Sciatic nerve (tissue), 2 donors: ENCODE measurements around the gene PRKAR1B. TPM values are rescaled to one million over a fixed set of nuclear protein-coding genes. Genes with fewer than 3 reads are reported as not detected.

Experiments used
- ATAC-seq: fragments of 200-7000 bp; cut with Tn5 transposase; one replicate; pipeline ENCODE4 v1.9.1; 2020; ENCODE audit warnings: mild to moderate bottlenecking, moderate library complexity
- DNase-seq: peaks from one replicate; pipeline ENCODE4 v3.0.0-alpha.2; 2020; ENCODE audit warnings: low spot score
- intact Hi-C: fragments of 100-400 bp; cut with DNase I; formaldehyde crosslinking; loops from one replicate; pipeline ENCODE4 v1.14.2; 2022
- total RNA-seq: library from RNA; stranded (reverse); fragmentation: NEBNext Ultra II Directional; extraction: Animal tissue kit (Norgen Biotek cat#: 25700); gene quantifications from one replicate; pipeline ENCODE4 v1.2.1, GENCODE V29; 2021
- donor health status: DM: no; HTN: no; CAD: no.
- donor health status: DM: no; HTN: no; CAD: no.

Gene PRKAR1B
- total RNA-seq, 1 donor from 2014 or later, result 11.1 TPM

- DNase-seq (peak; percentile 30), ATAC-seq (no peak)
- intact Hi-C loops, result no loop called here
Observed at GRCh38 chr7:682810-683209, 44.3 kb downstream of the PRKAR1B start.

- peak; percentile 28 for DNase-seq
- no peak for ATAC-seq
- intact Hi-C loops, result no loop called here
Observed at GRCh38 chr7:681551-682307, 45.4 kb downstream of the PRKAR1B start.

- peak; percentile 42 for DNase-seq
Observed at GRCh38 chr7:680411-681127, 46.5 kb downstream of the PRKAR1B start.

GRCh38 chr7:676972-677385 lies 50.1 kb downstream of the PRKAR1B start:
- no peak for ATAC-seq
- intact Hi-C loops, result no loop called here
- DNase-seq, result peak; percentile 40

More at GRCh38 chr7:680411-681127, 46.5 kb downstream of the PRKAR1B start:
- intact Hi-C loops, result no loop called here
- ATAC-seq, result no peak

- intact Hi-C loops, result no loop called here
- ATAC-seq (no peak), DNase-seq (peak; percentile 53)
Observed at GRCh38 chr7:676246-676971, 50.7 kb downstream of the PRKAR1B start.

GRCh38 chr7:674454-675410 lies 52.3 kb downstream of the PRKAR1B start:
- DNase-seq (peak; percentile 45), ATAC-seq (peak; percentile 52)
- intact Hi-C loops, result no loop called here

GRCh38 chr7:673681-674453 lies 53.2 kb downstream of the PRKAR1B start:
- DNase-seq, result peak; percentile 31
- ATAC-seq, result no peak
- intact Hi-C loops, result no loop called here

- no peak for ATAC-seq
- DNase-seq, result peak; percentile 34
- intact Hi-C loops, result no loop called here
Observed at GRCh38 chr7:672891-673290, 54.2 kb downstream of the PRKAR1B start.

- ATAC-seq, result no peak
- intact Hi-C loops, result no loop called here
- peak; percentile 15 for DNase-seq
Observed at GRCh38 chr7:671415-672042, 55.6 kb downstream of the PRKAR1B start.

- intact Hi-C loops, result no loop called here
- no peak for ATAC-seq
- peak; percentile 47 for DNase-seq
Observed at GRCh38 chr7:670501-671390, 56.3 kb downstream of the PRKAR1B start.

GRCh38 chr7:668958-669357 lies 58.1 kb downstream of the PRKAR1B start:
- ATAC-seq (no peak), DNase-seq (peak; percentile 19)
- intact Hi-C loops, result no loop called here

GRCh38 chr7:668139-668931 lies 58.7 kb downstream of the PRKAR1B start:
- DNase-seq (peak; percentile 71), ATAC-seq (peak; percentile 89)
- intact Hi-C loops, result no loop called here

- intact Hi-C loops, result no loop called here
- ATAC-seq, result no peak
- peak; percentile 35 for DNase-seq
Observed at GRCh38 chr7:666454-667292, 60.4 kb downstream of the PRKAR1B start.

GRCh38 chr7:665736-666453 lies 61.2 kb downstream of the PRKAR1B start:
- ATAC-seq (peak; percentile 18), DNase-seq (peak; percentile 49)
- intact Hi-C loops, result no loop called here
